H1 (cell line): ENCODE measurements around the gene PCDHGA1. TPM values are rescaled to one million over a fixed set of nuclear protein-coding genes. Genes with fewer than 3 reads are reported as not detected.

ENCODE experiments used
- CTCF ChIA-PET: fragments of 300-600 bp; sonication (Branson Sonifier 250); formaldehyde crosslinking; loops from one replicate; lab custom pipeline; 2021; ENCODE audit not compliant: partially characterized antibody; lab: Charles Lee
- POLR2A ChIA-PET: fragments of 300-600 bp; sonication (Branson Sonifier 250); formaldehyde crosslinking; loops from one replicate; lab custom pipeline; 2021; ENCODE audit warnings: inconsistent platforms; ENCODE audit not compliant: partially characterized antibody; lab: Charles Lee
- DNase-seq, 2 experiments: peaks; one replicate each; pipeline versions ENCODE4 v3.0.0 to v3.0.0-alpha.2; 2010 to 2022; ENCODE audit warnings: low spot score in 2 of 2, low read depth in 1 of 2, mixed read lengths in 1 of 2
- FAIRE-seq: peaks from 2 replicates; lab custom pipeline; 2011; peaks lifted over from hg19 to GRCh38; lab: Jason Lieb, UNC
- H2AFZ ChIP-seq: 2 replicates; pipeline ENCODE4 v1.8.1; 2012; ENCODE audit warnings: low read length, inconsistent platforms
- H2AK5ac ChIP-seq: 2 replicates; pipeline ENCODE4 v1.6.1; 2013; ENCODE audit warnings: low read depth, low read length
- H2BK120ac ChIP-seq: replicated peaks from 2 replicates; pipeline ENCODE3; 2013; ENCODE audit warnings: low read depth, low read length, inconsistent platforms
- H2BK12ac ChIP-seq: 2 replicates; pipeline ENCODE4 v1.6.1; 2013; ENCODE audit warnings: low read depth, low read length
- H2BK15ac ChIP-seq: 2 replicates; pipeline ENCODE4 v1.6.1; 2013; ENCODE audit warnings: low read length
- H2BK20ac ChIP-seq: 2 replicates; pipeline ENCODE4 v1.6.1; 2013; ENCODE audit warnings: low read length
- H2BK5ac ChIP-seq: 2 replicates; pipeline ENCODE4 v1.6.1; 2013; ENCODE audit warnings: low read depth, low read length
- H3K14ac ChIP-seq: 2 replicates; pipeline ENCODE4 v1.6.1; 2013; ENCODE audit warnings: inconsistent platforms; ENCODE audit not compliant: insufficient read length
- H3K18ac ChIP-seq: 2 replicates; pipeline ENCODE4 v1.6.1; 2013; ENCODE audit warnings: low read length; ENCODE audit errors: extremely low read depth
- H3K23ac ChIP-seq: 2 replicates; pipeline ENCODE4 v1.6.1; 2013; ENCODE audit warnings: inconsistent platforms; ENCODE audit not compliant: insufficient read length
- H3K23me2 ChIP-seq: 2 replicates; pipeline ENCODE4 v1.6.1; 2013; ENCODE audit warnings: low read depth, low read length
- H3K27ac ChIP-seq: 2 replicates; pipeline ENCODE4 v1.6.1; 2011; ENCODE audit warnings: low read depth, low read length, inconsistent platforms
- H3K27me3 ChIP-seq, 4 experiments: replicated peaks in 1 of 4; 1 replicate in 1 of 4; 2 replicates in 3 of 4; pipeline versions ENCODE4 v1.6.1 to v1.8.1; 2011 to 2013; ENCODE audit warnings: low read length in 3 of 4, mild to moderate bottlenecking in 3 of 4, inconsistent platforms in 2 of 4, mixed read lengths in 2 of 4, moderate library complexity in 1 of 4; ENCODE audit not compliant: control insufficient read depth in 3 of 4, insufficient read depth in 3 of 4; ENCODE audit errors: extremely low read depth in 1 of 4
- H3K36me3 ChIP-seq, 4 experiments: 2 replicates each; pipeline versions ENCODE4 v1.6.1 to v1.8.1; 2011 to 2013; ENCODE audit warnings: mild to moderate bottlenecking in 4 of 4, low read length in 3 of 4, moderate library complexity in 2 of 4, control low read depth in 1 of 4, inconsistent platforms in 1 of 4; ENCODE audit not compliant: insufficient read depth in 4 of 4, control insufficient read depth in 2 of 4
- H3K4ac ChIP-seq: replicated peaks from 2 replicates; pipeline ENCODE3; 2013; ENCODE audit warnings: low read length, low read depth, mixed read lengths, inconsistent platforms; ENCODE audit not compliant: insufficient read length
- H3K4me1 ChIP-seq, 4 experiments: replicated peaks in 1 of 4; 1 replicate in 1 of 4; 2 replicates in 3 of 4; pipeline versions ENCODE4 v1.6.1 to v1.8.1; 2011 to 2013; ENCODE audit warnings: low read length in 3 of 4, inconsistent platforms in 2 of 4, mixed read lengths in 1 of 4; ENCODE audit not compliant: insufficient read depth in 4 of 4, control insufficient read depth in 3 of 4
- H3K4me2 ChIP-seq, 2 experiments: 2 replicates each; pipeline versions ENCODE4 v1.6.1 to v1.8.1; 2011 to 2013; ENCODE audit warnings: low read depth in 2 of 2, low read length in 2 of 2, control low read depth in 1 of 2, inconsistent platforms in 1 of 2, mild to moderate bottlenecking in 1 of 2; ENCODE audit not compliant: insufficient read depth in 1 of 2
- H3K4me3 ChIP-seq, 4 experiments: fragments of 200-600, 300-600 bp in 1 of 4; sonication (generic), shearing (Covaris generic), sonication (Bioruptor Twin) in 1 of 4; 2 replicates each; pipeline versions ENCODE4 v1.5.1 to v1.8.1; 2011 to 2016; ENCODE audit warnings: low read length in 4 of 4, low read depth in 3 of 4, control low read depth in 2 of 4, inconsistent platforms in 2 of 4, mild to moderate bottlenecking in 2 of 4, mixed read lengths in 1 of 4, moderate library complexity in 1 of 4; ENCODE audit not compliant: insufficient read depth in 2 of 4; ENCODE audit errors: extremely low read depth in 1 of 4
- H3K56ac ChIP-seq: replicated peaks from 2 replicates; pipeline ENCODE3; 2013; ENCODE audit warnings: low read depth, mild to moderate bottlenecking, mixed read lengths, low read length, inconsistent platforms; ENCODE audit not compliant: insufficient read length
- H3K79me1 ChIP-seq: 2 replicates; pipeline ENCODE4 v1.6.1; 2013; ENCODE audit warnings: low read depth, low read length, control low read depth
- H3K79me2 ChIP-seq, 2 experiments: 2 replicates each; pipeline versions ENCODE4 v1.6.1 to v1.8.1; 2012 to 2013; ENCODE audit warnings: low read length in 2 of 2, mild to moderate bottlenecking in 2 of 2, inconsistent platforms in 1 of 2; ENCODE audit not compliant: insufficient read depth in 2 of 2, control insufficient read depth in 1 of 2
- H3K9ac ChIP-seq, 4 experiments: replicated peaks in 1 of 4; 1 replicate in 1 of 4; 2 replicates in 3 of 4; pipeline versions ENCODE4 v1.6.1 to v1.8.1; 2011 to 2013; ENCODE audit warnings: low read depth in 3 of 4, low read length in 3 of 4, control low read depth in 2 of 4, mild to moderate bottlenecking in 2 of 4, moderate library complexity in 2 of 4, inconsistent platforms in 1 of 4; ENCODE audit errors: extremely low read depth in 1 of 4
- H3K9me3 ChIP-seq, 2 experiments: 2 replicates each; pipeline versions ENCODE4 v1.6.1 to v1.8.1; 2012 to 2013; ENCODE audit warnings: mild to moderate bottlenecking in 2 of 2, moderate library complexity in 2 of 2, control low read depth in 1 of 2, inconsistent platforms in 1 of 2, low read depth in 1 of 2, low read length in 1 of 2, mixed read lengths in 1 of 2; ENCODE audit not compliant: insufficient read depth in 2 of 2
- H4K20me1 ChIP-seq, 2 experiments: replicated peaks in 1 of 2; 2 replicates each; pipeline versions ENCODE3 to v1.8.1; 2011 to 2013; ENCODE audit warnings: inconsistent platforms in 2 of 2, low read length in 2 of 2, mild to moderate bottlenecking in 1 of 2; ENCODE audit not compliant: insufficient read depth in 2 of 2, control insufficient read depth in 1 of 2
- H4K5ac ChIP-seq: 2 replicates; pipeline ENCODE4 v1.6.1; 2013; ENCODE audit warnings: low read length, low read depth, mixed read lengths, inconsistent platforms; ENCODE audit not compliant: insufficient read length
- H4K8ac ChIP-seq: 2 replicates; pipeline ENCODE4 v1.8.0; 2013; ENCODE audit warnings: mild to moderate bottlenecking, moderate library complexity, low read length, inconsistent platforms; ENCODE audit not compliant: insufficient read depth; ENCODE audit errors: extremely low read depth
- H4K91ac ChIP-seq: replicated peaks from 2 replicates; pipeline ENCODE3; 2013; ENCODE audit warnings: low read length, mixed read lengths, inconsistent platforms; ENCODE audit not compliant: insufficient read length
- BRCA1 ChIP-seq: IDR thresholded peaks from 2 replicates; pipeline ENCODE4 v1.6.1; 2012; ENCODE audit warnings: low read depth, low read length, improper control_type of control experiment
- CBX5 ChIP-seq: fragments of 300-800, 300-1000 bp; sonication (generic); IDR thresholded peaks from 2 replicates; pipeline ENCODE4 v1.7.1; 2016; ENCODE audit warnings: antibody characterized with exemption, low read length, low read depth
- CBX8 ChIP-seq: fragments of 300-800, 300-1000 bp; sonication (generic); IDR thresholded peaks from 2 replicates; pipeline ENCODE4 v1.7.1; 2016; ENCODE audit warnings: low read depth, low read length, borderline replicate concordance
- HDAC2 ChIP-seq, 2 experiments: fragments of 300-600 bp in 1 of 2; sonication (generic) in 1 of 2; IDR thresholded peaks; 2 replicates each; pipeline ENCODE4 v1.6.1; 2011 to 2012; ENCODE audit warnings: low read depth in 2 of 2, low read length in 2 of 2, mild to moderate bottlenecking in 2 of 2, moderate library complexity in 2 of 2, borderline replicate concordance in 1 of 2, inconsistent platforms in 1 of 2
- PHF8 ChIP-seq: fragments of 200-600 bp; sonication (generic); conservative IDR thresholded peaks from 2 replicates; pipeline ENCODE4 v1.7.1; 2012; ENCODE audit warnings: low read depth, mild to moderate bottlenecking, inconsistent platforms, low read length, moderate library complexity
- RAD21 ChIP-seq, 2 experiments: IDR thresholded peaks in 1 of 2; conservative IDR thresholded peaks in 1 of 2; 2 replicates each; pipeline ENCODE4 v1.6.1; 2011; ENCODE audit warnings: low read depth in 2 of 2, low read length in 2 of 2, improper control_type of control experiment in 1 of 2, inconsistent platforms in 1 of 2, mild to moderate bottlenecking in 1 of 2, moderate library complexity in 1 of 2
- SP1 ChIP-seq: IDR thresholded peaks from 2 replicates; pipeline ENCODE4 v1.6.1; 2011; ENCODE audit warnings: low read depth, low read length
- SUZ12 ChIP-seq: fragments of 200-600 bp; sonication (generic); IDR thresholded peaks from 2 replicates; pipeline ENCODE4 v1.6.1; 2012; ENCODE audit warnings: mild to moderate bottlenecking, inconsistent platforms, low read length, moderate library complexity, mixed read lengths
- ZNF274 ChIP-seq: IDR thresholded peaks from 2 replicates; pipeline ENCODE4 v1.7.0; 2012; ENCODE audit warnings: low read length, borderline replicate concordance; ENCODE audit errors: extremely low read depth
- WGBS, 2 experiments: shearing (Covaris generic) in 1 of 2; methylation state at CpG; one replicate each; pipeline versions ENCODE4 v1.1.6 to v1.1.7; 2013 to 2015; ENCODE audit warnings: low lambda C conversion rate in 2 of 2, mixed read lengths in 2 of 2, inconsistent platforms in 1 of 2, low coverage in 1 of 2, missing lambda C conversion rate in 1 of 2; ENCODE audit not compliant: insufficient replicate concordance in 2 of 2, insufficient coverage in 1 of 2, insufficient read length in 1 of 2; ENCODE audit errors: extremely low coverage in 1 of 2, missing lambda C conversion rate in 1 of 2; 5-methylcytosine and 5-hydroxymethylcytosine counted together
- polyA plus RNA-seq, 7 experiments: library from polyadenylated mRNA; depleted of rRNA in 3 of 7; stranded (reverse) in 5 of 7; unstranded in 2 of 7; fragments of >200 nt in 5 of 7; fragments of 200-250 nt in 2 of 7; gene quantifications; 1 replicate in 5 of 7; 2 replicates in 1 of 7; 4 replicates in 1 of 7; pipeline versions ENCODE4 v1.2.1 to v1.2.3, GENCODE V29; 2011 to 2013; ENCODE audit warnings: missing spikeins in 2 of 7, mixed read lengths in 2 of 7
- total RNA-seq: library from RNA; stranded (reverse); fragmentation: NEBNext Ultra II Directional; extraction: Animal tissue kit (Norgen Biotek cat#: 25700); gene quantifications from 2 replicates; pipeline ENCODE4 v1.2.1, GENCODE V29; 2021
- TF ChIP-seq, protein P1 (sequence below): IDR thresholded peaks from 2 replicates; pipeline ENCODE4 v1.6.1; 2011; ENCODE audit warnings: low read length, improper control_type of control experiment

The PCDHGA1 gene
- total and polyA plus RNA-seq, 2 of the 8 experiments (the other 6 are each of a cell fraction or from before 2014, with no cell fraction given): 0.57 to 0.89 TPM

DNA sequence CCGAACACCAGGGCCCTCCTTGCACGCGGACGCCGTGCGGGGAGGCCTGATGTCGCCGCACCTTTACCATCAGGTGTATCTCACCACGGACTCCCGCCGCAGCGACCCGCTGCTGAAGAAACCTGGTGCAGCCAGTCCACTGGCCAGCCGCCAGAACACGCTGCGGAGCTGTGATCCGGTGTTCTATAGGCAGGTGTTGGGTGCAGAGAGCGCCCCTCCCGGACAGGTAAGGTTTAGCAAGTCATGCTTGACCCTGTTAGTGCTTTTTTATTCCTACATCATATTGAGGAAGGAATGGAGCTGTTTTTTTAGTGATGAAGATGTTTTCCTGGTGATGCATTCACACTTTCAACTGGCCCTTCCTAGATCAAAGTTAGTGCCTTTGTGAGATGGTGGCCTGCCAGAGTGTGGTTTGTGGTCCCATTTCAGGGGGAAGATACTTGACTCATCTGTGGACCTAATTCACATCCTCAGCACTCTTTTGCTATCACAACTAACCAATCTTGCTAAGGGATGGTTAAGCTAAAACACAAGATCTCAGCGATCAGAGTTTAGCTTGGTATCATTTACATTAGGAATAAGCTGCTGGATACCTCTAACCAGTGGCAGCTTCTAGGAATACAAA, 148.1 kb downstream of the PCDHGA1 start:
- Histone ChIP-seq H4K5ac (no peak overlapping the region), H3K9me3 (no peaks in the 10 kb centered on the region), H3K36me3 (no peaks in the 10 kb centered on the region), H4K8ac (no peak overlapping the region), H3K4me1 (peaks cover 3 to 6% (median 4%) of the 10 kb centered on the region in 4 experiments; a peak in 5 of 7 replicates), H2BK15ac (peak overlapping the region; percentile 77; the same call in 1 of the 2 replicates), H3K27me3 (peaks cover 11 to 24% (median 23%) of the 10 kb centered on the region in 4 experiments), H2BK5ac (no peak overlapping the region), H3K79me2 (no peaks in the 10 kb centered on the region), H4K20me1 (peaks cover 0 to 15% of the 10 kb centered on the region in 2 experiments), H3K4me3 (peak overlapping the region in 1 of 4 experiments; percentile 41; a peak in 2 of 8 replicates), H3K23ac (no peak overlapping the region), H3K9ac (no peak overlapping the region), H2BK120ac (no peak overlapping the region), H3K27ac (no peak overlapping the region), H3K56ac (no peak overlapping the region), H3K23me2 (no peaks in the 10 kb centered on the region; the same call in 1 of the 2 replicates), H2AK5ac (no peak overlapping the region), H3K4me2 (peak overlapping the region; percentile 30; a peak in 3 of 4 replicates), H3K4ac (no peak overlapping the region), H3K14ac (no peak overlapping the region), H4K91ac (no peak overlapping the region), H3K18ac (no peak overlapping the region), H2BK20ac (no peak overlapping the region; the same call in 1 of the 2 replicates), H3K79me1 (no peaks in the 10 kb centered on the region), H2BK12ac (0 out of 2 replicates have a peak overlapping the region, but pooled peaks have one; percentile 46), H2AFZ (no peak overlapping the region)
- ChIA-PET CTCF (interaction anchor here (0.7 to 8.6 kb wide), 56 partner anchors 8 to 343 kb away, joined by 3 to 218 read pairs (median 5); partner anchors contain the start of genes PCDHB10, PCDHB14, PCDHB15 and PCDHB5), POLR2A (interaction anchor here (0.9 to 1.6 kb wide), 6 partner anchors 12 to 64 kb away, joined by 3 to 5 read pairs (median 3); partner anchors contain the start of gene PCDHGB7)
- peak; percentile 54 to 88 for DNase-seq
- peak; percentile 39 for FAIRE-seq
- 17% methylated on average over 20 of the region's 20 CpGs; no CpG with 5 or more reads in 1 of the 2 experiments for WGBS, 2 experiments
- no peak for TF ChIP-seq SP1
- no peak for TF ChIP-seq CBX5
- TF ChIP-seq RAD21 (IDR thresholded peaks at IDR 0.05 in 1 of 2, conservative IDR thresholded peaks at IDR 0.05 in 1 of 2; ENCODE audit: low read depth in 2 of 2, low read length in 2 of 2): peak; percentile 67 to 78
- TF ChIP-seq, protein P1, sequence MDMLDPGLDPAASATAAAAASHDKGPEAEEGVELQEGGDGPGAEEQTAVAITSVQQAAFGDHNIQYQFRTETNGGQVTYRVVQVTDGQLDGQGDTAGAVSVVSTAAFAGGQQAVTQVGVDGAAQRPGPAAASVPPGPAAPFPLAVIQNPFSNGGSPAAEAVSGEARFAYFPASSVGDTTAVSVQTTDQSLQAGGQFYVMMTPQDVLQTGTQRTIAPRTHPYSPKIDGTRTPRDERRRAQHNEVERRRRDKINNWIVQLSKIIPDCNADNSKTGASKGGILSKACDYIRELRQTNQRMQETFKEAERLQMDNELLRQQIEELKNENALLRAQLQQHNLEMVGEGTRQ: no peak
- no peak for TF ChIP-seq SUZ12
- TF ChIP-seq CBX8: no peak
- no peak for TF ChIP-seq ZNF274
- TF ChIP-seq HDAC2 (IDR thresholded peaks at IDR 0.05; ENCODE audit: borderline replicate concordance in 1 of 2, low read depth in 2 of 2, low read length in 2 of 2): no peak
- no peak for TF ChIP-seq PHF8
- TF ChIP-seq BRCA1: no peak
